ENCODE results near the gene NTSR1.

DNA sequence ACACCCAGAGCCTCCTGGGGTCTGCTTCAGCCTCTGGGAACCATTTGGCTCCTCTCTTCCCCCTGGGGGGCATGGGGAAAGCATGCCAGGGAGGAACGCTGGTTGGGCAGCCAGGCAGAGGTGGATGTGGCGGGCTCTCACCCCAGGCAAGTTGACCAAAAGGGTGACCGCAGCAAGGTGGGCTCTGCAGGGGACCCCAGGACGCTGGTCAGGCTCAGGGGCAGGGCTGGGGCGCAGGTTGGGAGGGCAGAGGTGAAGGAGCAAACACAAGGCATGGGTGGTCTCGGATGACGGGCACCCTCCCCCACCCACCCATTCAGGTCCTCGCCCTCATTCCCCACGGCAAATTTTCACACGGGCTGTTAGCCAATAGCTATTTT is 57.4 kb downstream of the NTSR1 start:
- TF ChIP-seq CTCF (IDR thresholded peaks at IDR 0.05) = no peak
- TF ChIP-seq ZFX (IDR thresholded peaks at IDR 0.05; ENCODE audit: borderline replicate concordance) = no peak
